Testis (tissue), 3 donors: ENCODE results near the gene ASB18. TPM values are rescaled to one million over a fixed set of nuclear protein-coding genes. Genes with fewer than 3 reads are reported as not detected.

Source experiments
- DNase-seq: peaks from one replicate; pipeline ENCODE4 v3.0.0-alpha.2; 2019
- H3K27ac ChIP-seq, 2 donors: fragments of 200-600 bp; sonication (generic); one replicate each; pipeline ENCODE4 v1.5.1; 2019
- H3K27me3 ChIP-seq: fragments of 200-600 bp; sonication (generic); one replicate; pipeline ENCODE4 v1.5.1; 2019
- H3K36me3 ChIP-seq: fragments of 200-600 bp; sonication (generic); one replicate; pipeline ENCODE4 v1.5.1; 2017; ENCODE audit warnings: low read depth; ENCODE audit errors: missing control alignments
- H3K4me1 ChIP-seq: fragments of 200-600 bp; sonication (generic); one replicate; pipeline ENCODE4 v1.5.1; 2019
- H3K4me3 ChIP-seq, 2 donors: fragments of 200-600 bp; sonication (generic); one replicate each; pipeline ENCODE4 v1.5.1; 2017 to 2019
- H3K9me3 ChIP-seq: fragments of 200-600 bp; sonication (generic); one replicate; pipeline ENCODE4 v1.5.1; 2017
- CTCF ChIP-seq, 3 experiments: fragments of 450-650 bp in 2 of 3; fragments of 200-600 bp in 1 of 3; sonication (generic) in 1 of 3; IDR thresholded peaks; one replicate each; pipeline ENCODE4 v1.5.1; 2016 to 2019; ENCODE audit warnings: antibody characterized with exemption in 3 of 3, mild to moderate bottlenecking in 2 of 3, moderate library complexity in 1 of 3
- POLR2A ChIP-seq: fragments of 450-650 bp; IDR thresholded peaks from one replicate; pipeline ENCODE4 v1.6.1; 2017; ENCODE audit warnings: antibody characterized with exemption, mild to moderate bottlenecking, moderate library complexity
- WGBS, 2 donors: methylation state at CpG; one replicate each; pipeline ENCODE4 v1.1.5; 2018; 5-methylcytosine and 5-hydroxymethylcytosine counted together
- intact Hi-C: fragments of 100-400 bp; cut with DNase I; formaldehyde crosslinking; loops from one replicate; pipeline ENCODE4 v1.15.1; 2023; ENCODE audit warnings: low total_unique reads
- polyA plus RNA-seq: library from polyadenylated mRNA; stranded (reverse); fragments of 350-450 nt; fragmentation: Illumina TruSeq; extraction: RNeasy Lipid Tissue Mini Kit (QIAGEN cat#74804); gene quantifications from one replicate; pipeline ENCODE4 v1.2.3, GENCODE V29; 2014; ENCODE audit warnings: low read depth, low replicate concordance; ENCODE audit not compliant: insufficient read depth
- total RNA-seq, 2 donors: library from RNA; depleted of rRNA; stranded (reverse); fragments of >200 nt; gene quantifications; one replicate each; pipeline ENCODE4 v1.2.3, GENCODE V29; 2016

Gene ASB18
- total and polyA plus RNA-seq, 3 donors from 2014 or later, result 0.43 to 4.9 (median 0.67) TPM

- H3K36me3 ChIP-seq, result no peaks in the 10 kb centered on the region
- no peak overlapping the region for H3K27ac ChIP-seq
- intact Hi-C loops, result no loop called here
- H3K4me1 ChIP-seq, result no peaks in the 10 kb centered on the region
- no peak for TF ChIP-seq CTCF (IDR thresholded peaks at IDR 0.05)
- TF ChIP-seq POLR2A, result no peak
- H3K9me3 ChIP-seq, result no peaks in the 10 kb centered on the region
- WGBS, 2 donors, result 71 to 77% methylated on average over 13 of the region's 13 CpGs
- no peaks in the 10 kb centered on the region for H3K27me3 ChIP-seq
- H3K4me3 ChIP-seq, result no peak overlapping the region
- no peak for DNase-seq
Observed at GRCh38 chr2:236254674-236255073, 9.5 kb downstream of the ASB18 start.

- H3K27me3 ChIP-seq, result no peaks in the 10 kb centered on the region
- intact Hi-C loops, result no loop called here
- no peaks in the 10 kb centered on the region for H3K36me3 ChIP-seq
- no peak overlapping the region for H3K4me3 ChIP-seq
- DNase-seq, result no peak
- H3K27ac ChIP-seq, result no peak overlapping the region
- H3K9me3 ChIP-seq, result no peaks in the 10 kb centered on the region
- WGBS, 2 donors, result 61 to 80% methylated on average over 3 of the region's 3 CpGs
- TF ChIP-seq CTCF (IDR thresholded peaks at IDR 0.05) (no peak), POLR2A (no peak)
- H3K4me1 ChIP-seq, result no peaks in the 10 kb centered on the region
Observed at GRCh38 chr2:236254001-236254400, 10.2 kb downstream of the ASB18 start.

GRCh38 chr2:236252602-236253001 is 11.6 kb downstream of the ASB18 start:
- intact Hi-C loops, result no loop called here
- WGBS, 2 donors, result 86 to 100% methylated on average over 1 to 3 of the region's 3 CpGs

DNA sequence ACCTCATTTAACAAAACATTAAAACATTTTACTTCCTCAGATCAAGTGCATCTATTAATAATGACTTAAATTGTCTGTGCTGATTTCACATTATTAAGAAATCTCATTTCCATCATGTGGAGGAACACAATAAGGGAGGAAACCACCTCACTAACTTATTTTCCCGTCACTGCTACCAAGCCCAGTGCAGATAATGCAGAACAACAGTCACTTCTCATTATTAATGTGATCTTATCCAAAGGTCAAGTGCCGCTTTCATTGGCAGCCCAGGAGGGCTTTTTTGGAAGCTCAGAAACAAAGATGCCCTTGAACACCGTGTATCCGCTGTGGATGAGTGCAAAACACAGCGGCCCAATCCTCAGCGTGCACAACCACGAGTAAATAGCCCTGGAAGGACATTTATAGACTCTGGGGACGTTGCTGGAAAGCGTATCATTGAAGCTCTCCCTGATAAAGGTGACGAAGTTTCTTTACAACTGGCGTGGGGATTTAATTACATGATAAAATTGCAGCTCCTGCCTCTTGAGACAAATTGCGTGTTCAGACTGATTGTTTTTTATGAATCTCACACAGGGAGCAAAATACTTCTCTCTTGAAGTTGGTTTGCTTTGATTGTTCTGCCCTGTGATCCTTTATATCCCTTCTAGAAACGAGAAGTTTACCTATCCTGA is 13.2 kb downstream of the ASB18 start:
- H3K36me3 ChIP-seq, result no peaks in the 10 kb centered on the region
- no peak overlapping the region for H3K27ac ChIP-seq
- no peak overlapping the region for H3K4me3 ChIP-seq
- no peaks in the 10 kb centered on the region for H3K27me3 ChIP-seq
- DNase-seq, result no peak
- intact Hi-C loops, result no loop called here
- H3K4me1 ChIP-seq, result no peaks in the 10 kb centered on the region
- no peak for TF ChIP-seq POLR2A
- no peak for TF ChIP-seq CTCF (IDR thresholded peaks at IDR 0.05)
- WGBS, 2 donors, result 15 to 30% methylated on average over 13 of the region's 13 CpGs
- H3K9me3 ChIP-seq, result no peaks in the 10 kb centered on the region

More at GRCh38 chr2:236252602-236253001, 11.6 kb downstream of the ASB18 start:
- no peaks in the 10 kb centered on the region for H3K36me3 ChIP-seq
- no peaks in the 10 kb centered on the region for H3K9me3 ChIP-seq
- TF ChIP-seq POLR2A, result no peak
- no peak for TF ChIP-seq CTCF (IDR thresholded peaks at IDR 0.05)
- no peaks in the 10 kb centered on the region for H3K27me3 ChIP-seq
- H3K4me1 ChIP-seq, result no peaks in the 10 kb centered on the region
- H3K4me3 ChIP-seq, result no peak overlapping the region
- H3K27ac ChIP-seq, result no peak overlapping the region
- no peak for DNase-seq

GRCh38 chr2:236250286-236250685 is 13.9 kb downstream of the ASB18 start:
- no peaks in the 10 kb centered on the region for H3K4me1 ChIP-seq
- 69 to 72% methylated on average over 3 of the region's 3 CpGs for WGBS, 2 donors
- TF ChIP-seq CTCF (IDR thresholded peaks at IDR 0.05) (no peak), POLR2A (no peak)
- H3K4me3 ChIP-seq, result no peak overlapping the region
- no peaks in the 10 kb centered on the region for H3K9me3 ChIP-seq
- no peaks in the 10 kb centered on the region for H3K27me3 ChIP-seq
- intact Hi-C loops, result no loop called here
- no peaks in the 10 kb centered on the region for H3K36me3 ChIP-seq
- DNase-seq, result no peak
- H3K27ac ChIP-seq, result no peak overlapping the region
